GM21825 (cell line): ENCODE data around the gene TADA2B.

Source experiments
- ATAC-seq: cut with Tn5 transposase; IDR thresholded peaks from one replicate; pipeline ENCODE4 v1.9.1; 2021; ENCODE audit warnings: mild to moderate bottlenecking, moderate library complexity; ENCODE audit not compliant: unreplicated experiment

The TADA2B gene

DNA sequence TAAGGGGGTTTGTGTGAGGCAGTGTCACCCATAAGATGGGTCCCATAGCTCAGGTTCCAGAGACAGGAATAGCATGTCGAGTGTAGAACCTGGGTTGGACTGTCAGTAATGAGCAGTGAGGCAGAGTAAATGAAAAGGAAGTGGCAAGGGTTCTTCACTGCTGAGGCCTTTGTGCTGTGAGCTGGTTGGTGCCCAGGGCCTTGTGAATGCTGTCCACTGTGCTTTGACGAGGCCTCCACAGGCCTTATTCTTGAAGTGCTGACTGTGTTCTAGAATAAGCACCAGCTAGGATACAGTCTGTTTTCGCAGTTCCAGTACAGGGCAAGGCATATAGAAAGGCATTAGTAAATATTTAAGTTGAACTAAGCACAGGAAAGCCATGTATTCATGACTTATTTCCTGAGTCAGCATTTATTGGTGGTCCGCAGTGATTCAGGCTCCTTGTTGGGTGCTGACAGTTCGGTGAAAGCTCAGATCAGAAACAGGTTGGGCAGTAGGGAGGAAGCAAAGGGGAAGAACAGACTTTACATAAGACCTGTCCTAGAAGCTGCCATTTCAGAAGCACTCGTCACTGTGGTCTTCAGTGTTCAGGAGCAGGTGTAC, 25.6 kb upstream of the TADA2B start:
- ATAC-seq: no peak

DNA sequence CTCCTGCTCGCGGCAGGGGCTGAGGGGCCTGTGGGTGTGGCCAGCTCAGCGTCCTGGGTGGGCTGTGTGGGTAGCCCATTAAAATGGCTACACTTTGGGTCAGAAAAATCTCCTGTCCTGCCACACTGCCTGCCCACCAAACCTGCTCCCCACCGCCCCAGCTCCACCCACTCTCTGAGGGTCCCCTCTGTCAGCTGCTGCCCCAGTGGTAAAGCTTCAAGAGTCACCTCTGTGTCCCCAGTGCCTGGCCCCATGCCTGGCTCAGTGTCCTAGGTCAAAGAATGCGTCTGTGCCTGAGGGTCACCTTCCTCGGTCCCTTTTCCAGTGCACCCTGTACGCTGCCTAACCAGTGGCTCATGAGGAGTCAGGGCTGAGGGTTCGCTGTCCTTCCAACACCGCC, 24.9 kb upstream of the TADA2B start:
- ATAC-seq: no peak

DNA sequence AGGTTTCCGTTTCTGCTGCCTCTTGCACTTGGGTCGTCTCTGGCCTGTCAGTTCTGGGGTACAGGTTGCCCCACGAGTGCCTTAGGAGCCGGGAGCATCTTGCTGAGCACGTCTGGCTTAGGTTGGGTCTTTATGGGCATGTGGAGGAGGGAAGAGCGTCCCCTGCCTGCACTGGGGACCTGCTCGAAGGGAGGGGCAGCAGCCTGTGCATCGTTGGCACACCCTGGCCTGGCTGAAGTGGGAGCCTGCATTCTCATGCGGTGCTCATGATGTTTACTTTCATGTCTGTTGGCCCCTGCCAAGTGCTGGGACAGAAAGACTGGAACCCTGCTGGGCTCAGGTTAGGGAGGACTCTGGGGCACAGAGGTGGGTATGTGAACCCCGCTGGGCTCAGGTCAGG, 23.8 kb upstream of the TADA2B start:
- ATAC-seq: no peak

DNA sequence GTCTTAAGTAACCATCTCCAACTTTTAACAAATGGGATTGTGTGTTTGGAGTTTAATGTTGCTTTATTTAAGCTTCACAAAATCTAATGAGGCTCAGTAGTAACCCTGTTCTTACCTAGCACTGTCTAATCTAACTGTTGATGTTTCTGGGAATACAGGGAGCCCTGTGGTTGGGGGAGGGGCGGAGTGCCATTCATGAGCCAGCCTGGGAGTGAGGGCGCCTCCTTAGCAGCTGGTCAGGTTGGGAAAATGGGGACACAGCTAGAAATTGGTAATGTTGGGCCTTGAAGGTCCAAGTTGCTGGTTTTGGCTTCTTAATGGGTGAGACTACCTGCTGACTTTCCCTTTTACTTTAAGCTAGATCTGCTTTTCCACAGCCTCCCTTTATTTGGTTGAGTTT, 22.9 kb upstream of the TADA2B start:
- no peak for ATAC-seq

DNA sequence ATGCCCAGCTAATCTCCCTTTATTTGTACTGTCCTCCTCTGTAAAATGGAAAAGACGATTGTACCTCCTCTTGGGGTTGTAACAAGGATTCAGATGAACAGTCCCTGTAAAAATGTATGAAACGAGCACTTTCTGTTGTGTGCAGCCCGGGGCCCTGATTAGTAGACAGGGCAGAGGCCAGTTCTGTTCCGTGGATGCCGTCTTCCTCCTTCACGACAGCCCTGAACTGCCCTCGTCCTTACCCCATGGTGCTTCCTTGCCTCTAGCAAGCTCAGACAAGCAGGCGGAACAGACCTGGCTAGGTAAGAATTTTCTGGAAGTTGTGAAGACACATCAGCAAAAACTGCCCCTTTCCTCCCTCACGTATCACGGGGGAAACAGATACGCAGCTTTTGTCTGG, 22.3 kb upstream of the TADA2B start:
- ATAC-seq: no peak

DNA sequence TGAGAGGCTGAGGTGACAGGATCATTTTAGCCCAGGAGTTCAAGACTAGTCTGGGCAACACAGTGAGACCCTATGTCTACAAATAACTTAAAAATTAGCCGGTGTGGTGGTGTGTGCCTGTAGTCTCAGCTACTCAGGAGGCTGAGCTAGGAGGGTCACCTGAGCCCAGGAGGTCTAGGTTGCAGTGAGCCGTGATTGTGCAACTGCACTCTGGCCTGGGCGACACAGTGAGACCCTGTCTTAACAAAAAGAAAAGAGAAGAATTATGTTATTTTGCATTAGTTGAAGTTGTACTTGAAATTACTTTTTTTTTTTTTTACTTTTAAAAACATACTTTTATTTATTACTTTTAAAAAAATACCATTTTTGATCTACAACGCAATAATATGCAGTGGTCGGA, 21.8 kb upstream of the TADA2B start:
- ATAC-seq: no peak

DNA sequence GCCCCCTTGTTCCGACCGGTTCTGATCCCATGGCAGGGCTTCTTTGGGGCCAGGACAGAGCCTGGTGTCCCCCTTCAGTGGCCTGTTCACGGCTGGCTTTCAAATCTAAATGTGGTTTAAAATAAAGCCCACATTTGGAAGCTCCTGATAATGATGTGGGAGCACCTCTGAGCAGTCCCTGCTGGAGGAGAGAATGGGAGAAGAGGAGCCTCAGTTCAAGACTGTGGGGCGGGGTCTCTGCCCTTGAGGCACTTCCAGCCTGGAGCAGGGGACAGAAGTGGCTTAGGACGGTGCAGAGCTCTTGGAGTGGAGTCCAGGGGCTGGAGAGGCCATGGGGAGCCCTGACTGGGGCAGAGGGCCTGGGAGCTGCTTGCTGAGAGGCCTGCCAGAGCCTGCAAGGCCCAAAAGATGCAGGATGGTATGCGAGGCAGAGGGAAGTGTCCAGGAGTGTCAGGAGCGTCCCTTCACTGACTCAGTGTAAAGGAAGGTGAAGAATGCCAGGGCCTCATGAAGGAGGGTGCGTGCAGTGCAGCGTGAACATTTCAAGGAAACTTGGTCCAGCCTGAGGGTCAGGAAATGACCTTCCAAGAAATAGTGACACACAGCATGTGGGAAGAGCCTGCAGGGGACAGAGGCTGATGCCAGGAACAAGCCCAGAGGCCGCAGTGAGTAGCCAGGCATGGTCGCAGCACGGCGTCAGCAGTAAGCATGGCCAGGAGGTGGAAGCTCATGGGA, 21.1 kb upstream of the TADA2B start:
- ATAC-seq: no peak

DNA sequence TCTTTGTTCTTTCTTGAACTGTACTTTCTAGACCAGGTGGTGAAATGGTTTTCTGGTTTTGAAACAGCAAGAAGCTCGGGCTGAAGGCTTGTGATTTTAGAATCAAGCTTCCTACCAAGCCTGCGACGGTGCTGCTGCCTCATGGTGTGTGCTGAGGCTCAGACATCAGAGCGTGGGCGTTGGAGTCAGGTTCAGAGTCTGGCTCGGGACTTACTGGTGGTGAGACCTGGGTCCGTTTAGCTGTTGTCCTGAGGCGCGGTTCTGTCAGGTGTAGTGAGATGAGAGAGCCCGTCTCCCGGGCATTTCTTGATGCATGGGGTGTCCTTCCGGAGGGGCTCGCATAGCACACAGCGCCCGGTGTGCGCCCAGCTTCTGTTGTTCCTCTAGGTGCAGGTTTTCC, 19.7 kb upstream of the TADA2B start:
- ATAC-seq: no peak

DNA sequence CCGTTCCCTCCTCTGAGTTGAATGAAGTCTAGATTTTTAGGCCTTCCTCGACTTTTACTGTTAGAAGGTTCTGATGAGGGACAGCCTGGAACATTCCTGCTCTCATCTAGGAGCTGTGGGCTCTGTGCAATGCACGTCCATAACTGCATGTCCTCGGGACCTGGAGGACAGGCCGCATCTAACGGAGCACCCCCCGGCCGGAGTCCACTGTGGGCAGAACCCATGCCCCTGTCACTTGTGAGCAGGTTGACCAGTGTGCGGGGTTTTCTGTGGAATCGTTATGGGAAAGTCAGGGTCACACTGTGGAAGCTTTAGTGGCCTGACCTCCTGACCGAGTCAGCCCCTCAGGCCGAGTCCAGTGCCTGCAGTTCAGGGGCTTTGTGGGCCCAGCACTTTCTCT, 19.3 kb upstream of the TADA2B start:
- ATAC-seq: no peak

DNA sequence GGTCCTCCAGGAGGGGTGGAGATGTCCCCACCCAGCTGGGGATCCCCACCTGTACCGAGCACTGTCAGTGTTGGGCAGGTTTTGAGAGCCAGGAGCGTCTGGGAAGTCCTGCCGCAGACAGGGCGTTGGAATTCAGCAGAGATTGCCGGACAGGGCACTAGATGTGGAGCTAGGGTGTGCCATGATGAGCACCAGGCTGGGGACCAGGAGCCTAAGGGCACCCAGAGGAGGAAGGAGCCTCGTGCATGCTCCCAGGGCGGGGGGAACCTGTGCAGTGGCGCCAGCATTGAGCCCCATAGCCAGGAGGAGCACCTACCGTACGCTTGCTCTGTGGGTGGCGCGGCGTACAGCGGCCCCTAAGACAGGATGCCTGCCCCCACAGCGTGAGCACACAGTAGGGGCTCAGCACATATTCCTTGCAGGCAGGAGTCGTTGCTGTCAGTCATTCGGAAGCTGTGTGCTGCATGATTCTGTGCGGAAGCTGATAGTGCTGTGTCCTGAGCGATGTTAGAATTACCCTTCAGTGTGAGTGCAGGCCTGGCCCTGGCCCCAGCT, 18.8 kb upstream of the TADA2B start:
- no peak for ATAC-seq

DNA sequence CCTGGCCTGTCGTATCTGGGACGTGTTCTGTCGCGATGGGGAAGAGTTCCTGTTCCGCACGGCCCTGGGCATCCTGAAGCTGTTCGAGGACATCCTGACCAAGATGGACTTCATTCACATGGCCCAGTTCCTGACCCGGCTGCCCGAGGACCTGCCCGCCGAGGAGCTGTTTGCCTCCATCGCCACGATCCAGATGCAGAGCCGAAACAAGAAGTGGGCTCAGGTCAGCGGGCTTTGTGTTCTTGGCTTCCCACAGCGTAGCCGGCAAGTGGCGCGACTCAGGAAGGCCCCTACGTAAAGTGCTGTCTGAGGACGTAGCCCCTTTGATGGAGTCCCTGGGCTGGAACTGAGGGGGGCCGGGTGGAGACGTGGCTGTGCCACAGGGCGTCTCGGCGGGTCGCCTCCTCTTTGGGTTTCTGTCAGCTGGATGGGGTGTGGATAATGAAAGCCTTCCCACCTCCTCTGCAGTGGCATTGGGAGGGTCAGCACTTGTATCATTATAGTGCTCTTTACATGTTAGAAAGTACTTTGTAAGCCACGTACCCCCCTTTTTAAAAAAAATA, 18.1 kb upstream of the TADA2B start:
- no peak for ATAC-seq

DNA sequence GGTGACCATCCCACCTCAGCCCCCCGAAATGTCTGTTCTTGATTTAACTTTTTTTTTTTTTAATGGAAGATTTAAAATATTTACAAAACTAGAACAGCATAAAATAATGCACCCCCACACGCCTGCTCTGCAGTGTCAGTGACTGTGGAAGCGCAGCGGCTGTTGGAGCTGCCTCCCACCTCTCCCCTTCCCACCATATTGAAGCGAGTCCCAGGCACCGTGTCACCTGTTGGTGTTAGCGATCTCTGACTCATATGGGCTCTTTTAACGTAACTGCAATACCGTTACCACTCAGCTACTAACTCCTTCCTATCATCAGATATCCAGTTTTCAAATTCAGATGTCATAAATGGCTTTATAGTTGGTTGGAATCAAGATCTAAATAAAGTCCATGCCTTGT, 17.1 kb upstream of the TADA2B start:
- no peak for ATAC-seq

DNA sequence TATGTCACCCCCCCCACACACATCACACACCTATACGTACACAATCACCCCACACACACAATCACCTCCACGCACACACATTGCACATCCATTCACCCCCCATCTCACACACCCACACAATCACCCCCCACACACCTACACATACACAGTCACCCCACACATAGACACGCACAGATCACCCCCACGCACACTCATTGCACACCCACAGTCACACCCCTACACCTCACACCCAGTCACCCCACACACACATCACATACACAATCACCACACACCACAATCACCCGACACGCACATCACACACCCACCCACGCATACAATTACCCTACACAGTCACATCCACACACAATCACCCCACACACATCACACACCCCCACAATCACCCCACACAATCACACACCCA, 15.9 kb upstream of the TADA2B start:
- no peak for ATAC-seq

DNA sequence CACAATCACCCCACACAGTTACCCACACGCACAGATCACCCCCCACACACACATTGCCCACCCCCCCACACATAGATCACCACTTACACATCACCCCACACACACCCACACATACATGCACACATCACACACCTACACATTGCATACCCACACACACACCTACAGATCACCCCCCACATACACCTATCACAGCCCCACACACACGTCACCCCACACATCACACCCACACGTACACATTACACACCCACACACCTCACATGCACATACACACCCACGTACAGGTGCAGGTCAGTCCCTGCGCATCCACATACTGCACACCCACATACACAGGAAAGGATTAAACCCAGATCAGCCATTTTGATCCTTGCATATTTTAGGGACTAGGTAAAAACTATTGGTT, 15.3 kb upstream of the TADA2B start:
- no peak for ATAC-seq

DNA sequence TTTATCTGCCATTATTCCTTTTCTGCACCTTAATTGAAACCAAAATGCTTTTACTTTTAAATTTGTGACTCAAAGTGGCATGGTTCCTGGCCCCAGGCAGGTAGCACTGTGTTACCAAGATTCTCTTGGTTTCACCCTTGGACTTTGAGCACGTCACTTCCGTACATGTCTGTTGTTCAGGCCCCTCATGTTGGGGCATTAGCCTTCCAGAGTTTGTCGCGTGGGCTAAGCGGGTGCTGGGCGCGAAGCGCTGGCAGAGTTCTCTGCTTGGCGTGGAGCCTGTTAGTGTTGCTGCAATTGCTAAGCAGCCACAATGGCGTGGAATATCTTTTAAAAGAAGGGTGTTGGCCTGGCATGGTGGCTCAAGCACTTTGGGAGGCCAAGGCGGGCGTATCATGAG, 14.0 kb upstream of the TADA2B start:
- ATAC-seq: no peak

DNA sequence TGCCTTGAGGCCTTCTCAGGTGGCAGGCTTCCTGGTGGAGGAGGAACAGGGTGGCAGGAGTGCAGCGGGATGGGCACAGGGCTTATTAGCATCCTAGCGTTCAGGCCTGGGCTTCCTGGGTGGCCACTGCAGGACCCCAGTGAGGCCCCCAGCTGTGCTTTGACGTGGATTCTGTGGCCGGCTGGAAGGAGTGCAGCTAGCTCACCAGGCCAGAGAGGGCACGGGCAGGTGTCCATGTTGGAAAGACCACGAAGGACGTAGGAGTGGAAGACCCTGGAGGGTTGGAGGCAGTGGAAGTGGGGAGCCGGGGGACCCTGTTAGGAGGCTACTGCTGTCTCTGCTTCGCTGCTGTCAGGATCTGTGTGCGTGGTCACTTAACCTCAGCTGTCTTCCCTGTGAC, 13.3 kb upstream of the TADA2B start:
- ATAC-seq: no peak

DNA sequence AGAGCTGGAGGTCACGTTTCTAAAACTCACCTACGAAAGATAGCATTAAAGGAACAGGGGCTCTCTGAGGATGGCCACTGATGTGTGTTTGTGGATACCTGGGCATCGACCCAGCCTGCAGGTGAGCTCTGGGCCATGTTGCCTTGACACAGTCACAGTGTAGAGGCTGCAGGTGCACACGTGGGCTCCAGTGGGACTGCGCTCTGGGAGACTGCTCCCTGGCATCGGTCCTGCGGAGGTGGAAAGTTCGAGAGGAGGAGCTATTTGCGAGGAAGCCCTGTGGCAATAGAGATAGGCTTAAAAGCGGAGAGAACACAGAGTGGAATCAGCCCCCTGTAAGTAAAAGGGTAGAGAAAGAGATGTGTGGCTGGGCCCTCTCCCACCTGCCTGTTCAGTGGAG, 12.3 kb upstream of the TADA2B start:
- no peak for ATAC-seq

DNA sequence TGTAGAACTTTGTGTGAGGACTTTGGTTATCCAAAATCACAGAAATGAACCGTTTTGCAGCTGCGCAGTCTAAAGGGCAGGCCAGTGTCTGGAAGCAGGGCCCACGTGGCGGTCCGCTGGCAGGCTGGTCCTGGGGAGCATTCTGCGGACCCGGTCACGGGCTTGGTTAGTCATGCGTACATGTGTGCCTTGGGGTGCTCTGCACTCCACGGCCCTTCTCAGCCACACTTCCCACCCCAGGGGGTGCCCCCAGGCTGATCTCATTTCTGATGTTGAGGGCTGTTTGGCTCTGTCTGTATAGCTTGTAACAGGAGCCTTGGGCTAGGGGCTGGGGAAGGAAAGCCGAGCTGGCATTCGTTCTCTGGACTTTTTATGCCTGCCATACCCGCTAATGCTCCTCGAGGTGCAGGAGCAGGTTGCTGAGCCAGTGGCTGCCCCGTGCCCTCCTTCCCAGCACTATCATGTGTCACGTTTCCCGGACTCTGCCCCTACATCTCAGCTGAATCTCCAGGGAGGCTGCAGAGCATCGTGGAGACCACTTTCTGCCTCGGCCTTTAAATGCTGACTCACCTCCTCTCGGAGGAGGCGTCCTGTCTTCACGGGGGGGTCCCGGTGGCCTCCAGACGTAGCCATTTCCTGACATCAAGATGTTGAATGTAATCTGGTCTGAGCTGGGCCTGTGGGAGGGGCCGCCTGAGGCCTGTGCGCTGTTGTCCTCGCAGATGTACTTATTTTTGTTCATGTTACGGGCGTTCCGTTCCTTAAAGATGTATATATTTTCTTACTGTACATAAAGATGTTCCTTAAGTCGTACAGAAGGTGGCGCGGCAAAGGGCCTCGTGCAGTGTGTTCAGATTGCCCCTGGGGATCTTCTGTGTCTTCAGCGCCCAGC, 11.4 kb upstream of the TADA2B start:
- no peak for ATAC-seq

DNA sequence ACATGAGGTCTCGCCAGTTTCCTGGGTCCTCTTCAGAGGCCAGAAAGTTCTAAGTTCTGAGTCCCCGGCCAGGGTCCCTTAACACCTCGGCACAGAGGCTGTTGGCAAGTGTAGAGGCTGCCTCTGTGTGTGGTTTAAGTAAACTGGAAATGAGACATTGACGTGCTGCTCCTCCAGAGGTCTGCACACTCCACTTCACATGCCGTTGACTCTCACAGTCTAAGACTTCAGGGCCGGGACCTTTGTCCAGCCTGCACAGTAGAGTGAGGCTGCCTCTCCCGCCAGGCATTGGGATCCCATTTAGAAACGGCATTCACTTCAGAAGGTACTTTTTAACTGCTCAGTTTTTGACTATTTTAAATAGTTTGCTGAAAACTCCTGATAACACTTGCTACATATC, 10.6 kb upstream of the TADA2B start:
- no peak for ATAC-seq

DNA sequence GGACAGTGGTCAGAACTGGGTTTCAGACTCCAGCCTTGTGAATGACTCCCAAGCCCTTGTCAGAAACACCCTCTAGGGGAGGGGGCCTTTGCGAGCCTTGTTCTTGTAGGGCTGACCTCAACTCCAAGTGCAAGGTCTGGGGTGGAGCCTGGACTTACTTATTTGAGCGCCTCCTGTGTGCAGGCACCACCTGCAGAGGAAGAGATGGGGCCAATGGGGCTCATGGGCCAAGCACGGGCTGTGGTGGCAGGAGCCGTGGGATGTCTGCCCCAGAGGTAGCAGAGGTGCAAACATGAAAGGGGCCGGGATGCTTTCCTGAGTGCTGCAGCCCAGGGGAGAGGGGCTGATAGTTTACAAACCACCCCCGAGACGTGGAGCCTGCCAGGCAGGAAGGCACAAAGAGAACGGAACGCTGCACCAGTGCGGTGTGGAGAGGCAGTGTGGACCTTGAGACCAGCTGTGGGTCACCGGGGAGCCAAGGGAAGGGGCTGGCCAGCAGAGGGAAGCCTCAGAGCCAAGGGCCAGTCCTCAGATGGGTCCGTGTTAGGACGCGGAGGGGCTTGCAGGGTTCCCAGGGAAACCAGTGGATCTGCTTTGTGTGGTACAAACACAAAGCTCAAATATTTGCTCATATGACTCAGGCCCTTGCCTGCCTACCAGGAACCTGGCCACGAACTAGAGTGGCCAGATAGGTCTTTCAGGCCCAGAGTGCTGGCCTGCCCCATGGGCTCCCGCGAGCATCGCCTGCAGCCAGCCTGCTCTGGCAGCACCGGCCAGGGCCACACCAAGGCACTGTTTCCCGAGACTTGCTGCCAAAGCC, 8.7 kb upstream of the TADA2B start:
- ATAC-seq: no peak

DNA sequence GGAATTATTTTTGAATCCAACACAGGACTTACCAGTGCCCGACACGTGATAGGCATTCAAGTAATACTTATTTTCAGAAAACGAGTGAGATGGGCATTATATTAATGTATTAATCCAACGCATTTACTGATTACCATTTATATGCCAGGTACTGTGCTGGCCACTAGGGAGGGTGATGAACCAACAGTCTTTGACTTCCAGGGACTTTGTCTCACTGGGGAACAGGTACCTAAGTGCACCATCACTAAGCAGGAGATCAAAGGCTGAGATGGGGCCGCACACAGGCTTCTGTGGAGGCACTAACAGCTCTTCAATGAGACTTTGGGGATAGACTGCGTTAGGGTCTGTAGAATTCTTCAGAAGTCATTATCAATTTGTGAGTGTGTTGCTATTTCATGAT, 5.7 kb upstream of the TADA2B start:
- no peak for ATAC-seq
